ENCODE results near the gene KCNC1.

Gene KCNC1

DNA sequence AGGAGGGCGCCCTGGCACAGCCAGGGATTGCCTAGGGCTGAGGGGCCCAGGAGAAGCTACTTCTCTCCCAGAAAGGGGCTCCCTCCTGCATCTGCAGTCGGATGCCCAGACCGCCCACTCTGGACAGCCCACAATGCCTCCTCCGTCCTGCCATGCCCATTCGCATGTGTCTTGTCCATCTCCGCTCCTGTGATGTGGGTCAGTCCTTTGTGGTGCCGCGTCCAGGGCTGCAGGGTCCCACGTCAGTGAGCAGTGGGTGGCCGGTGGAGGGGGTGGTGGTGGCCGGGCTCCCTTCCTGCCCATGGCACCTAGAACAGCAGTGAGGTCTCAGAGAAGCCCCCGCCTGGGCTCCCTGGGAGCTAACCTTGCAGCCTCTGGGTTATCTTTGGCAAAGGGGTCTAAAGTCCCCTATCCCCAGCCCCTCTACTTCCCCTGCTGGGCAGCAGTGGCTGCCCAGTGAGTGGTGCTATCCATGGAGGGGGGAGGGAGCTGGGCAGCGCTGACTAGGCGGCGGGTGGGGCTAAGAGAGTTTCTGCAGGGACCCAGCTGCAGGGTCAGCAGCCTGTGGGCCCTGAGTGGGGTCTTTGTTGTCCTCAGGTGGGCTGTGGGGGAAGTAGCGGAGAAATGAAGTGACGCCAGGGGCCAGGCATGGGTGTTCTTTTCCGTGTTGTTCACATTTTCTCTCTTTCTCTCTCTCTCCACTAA lies 41.1 kb downstream of the KCNC1 start:
- DNase-seq = no peak

DNA sequence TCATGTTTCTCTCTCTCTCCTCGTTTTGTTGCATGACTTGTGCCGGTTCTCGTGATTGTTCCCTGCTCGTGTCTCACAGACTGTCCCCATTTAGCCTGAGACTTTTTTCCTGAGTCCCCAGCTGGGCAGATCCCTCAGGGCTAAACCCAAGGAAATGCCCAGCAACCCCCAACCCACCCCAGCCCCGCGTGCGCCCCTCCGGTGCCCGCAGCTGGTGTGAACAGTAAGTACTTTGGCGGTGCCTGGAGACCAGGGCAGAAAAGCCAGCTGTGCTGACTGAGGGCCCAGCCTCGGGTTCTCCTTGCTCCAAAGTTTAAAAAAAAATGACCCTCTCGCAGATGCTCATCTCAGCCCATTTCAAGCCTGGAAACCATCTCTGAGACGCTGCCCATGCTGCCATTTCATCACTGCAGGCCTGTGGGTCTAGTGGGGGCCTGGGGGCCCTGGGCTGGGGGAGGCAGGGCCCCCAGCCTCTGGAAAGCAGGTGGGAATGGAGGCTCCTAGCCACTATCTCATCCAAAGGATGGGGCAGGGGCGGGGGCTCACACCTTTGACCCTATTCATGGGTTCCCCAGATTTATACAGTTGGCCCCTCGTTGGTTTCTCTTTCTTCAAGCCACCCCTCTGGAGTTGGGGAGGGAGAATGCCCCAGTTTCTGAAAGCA lies 41.8 kb downstream of the KCNC1 start:
- DNase-seq = no peak

DNA sequence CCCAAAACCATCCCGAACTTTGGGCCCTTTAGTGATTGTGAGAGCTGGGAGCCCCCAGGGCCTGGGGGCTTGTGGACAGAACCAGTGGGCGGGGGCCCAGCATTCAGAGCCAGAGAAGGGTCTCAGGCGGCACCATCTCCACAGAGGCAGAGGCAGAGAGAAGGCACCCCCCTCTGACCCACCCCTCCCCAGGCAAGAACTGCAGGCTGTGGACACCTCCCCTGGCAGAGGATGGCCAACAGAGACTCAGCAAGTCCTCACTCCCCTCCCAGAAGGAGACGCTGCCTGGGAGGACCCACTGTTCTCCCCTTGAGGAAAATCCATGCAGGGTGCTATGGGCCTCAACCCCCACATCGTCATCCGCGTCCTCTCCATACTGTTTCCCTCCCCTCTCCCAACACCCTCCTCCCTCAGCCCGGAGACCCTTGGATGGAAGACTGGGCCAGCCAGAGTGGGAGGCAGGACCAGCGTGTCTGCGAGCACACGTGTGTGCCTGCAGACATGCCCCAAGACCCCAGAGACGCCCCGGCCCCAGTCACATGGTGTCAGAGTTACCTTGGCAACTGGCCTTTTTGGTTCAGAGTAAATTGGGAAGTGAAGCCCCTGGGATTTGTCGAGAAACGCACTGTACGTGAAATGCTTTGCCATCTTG lies 42.6 kb downstream of the KCNC1 start:
- no peak for DNase-seq

DNA sequence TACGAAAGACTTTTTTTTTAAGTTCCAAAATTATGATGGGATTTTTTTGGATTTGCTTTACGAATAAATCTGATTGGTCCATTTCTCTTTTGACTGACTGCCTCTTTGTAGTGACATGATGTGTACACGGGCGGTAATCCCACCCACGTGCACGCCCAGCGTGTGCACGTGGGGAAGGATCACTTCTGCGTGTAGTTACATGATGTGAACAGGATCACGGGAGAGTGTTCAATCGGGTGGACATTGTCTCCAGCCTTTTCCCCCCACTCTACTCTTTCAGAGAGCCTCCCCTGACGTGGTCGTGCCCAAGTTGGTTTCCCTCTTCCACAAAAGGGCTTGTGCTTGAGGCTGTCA lies 43.1 kb downstream of the KCNC1 start:
- DNase-seq = no peak

DNA sequence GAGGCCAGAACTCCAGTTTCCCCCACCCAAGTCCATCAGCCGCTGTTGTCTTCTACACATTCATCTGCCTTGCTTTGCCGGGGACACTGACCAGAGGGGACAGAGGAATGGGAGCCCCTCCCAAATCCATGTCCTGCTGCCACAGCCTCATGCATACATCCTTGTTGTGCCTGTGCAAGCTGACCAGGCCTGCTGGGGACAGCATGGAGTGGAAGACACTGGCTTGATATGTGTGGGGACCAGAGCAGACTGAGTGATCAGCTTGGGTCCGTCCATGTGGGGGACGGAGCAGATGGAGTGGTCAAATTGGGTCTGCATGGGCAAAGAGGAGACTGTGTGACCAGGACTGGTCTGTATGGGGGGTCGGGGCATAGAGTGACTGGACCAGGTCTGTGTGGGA lies 43.8 kb downstream of the KCNC1 start:
- DNase-seq = no peak

DNA sequence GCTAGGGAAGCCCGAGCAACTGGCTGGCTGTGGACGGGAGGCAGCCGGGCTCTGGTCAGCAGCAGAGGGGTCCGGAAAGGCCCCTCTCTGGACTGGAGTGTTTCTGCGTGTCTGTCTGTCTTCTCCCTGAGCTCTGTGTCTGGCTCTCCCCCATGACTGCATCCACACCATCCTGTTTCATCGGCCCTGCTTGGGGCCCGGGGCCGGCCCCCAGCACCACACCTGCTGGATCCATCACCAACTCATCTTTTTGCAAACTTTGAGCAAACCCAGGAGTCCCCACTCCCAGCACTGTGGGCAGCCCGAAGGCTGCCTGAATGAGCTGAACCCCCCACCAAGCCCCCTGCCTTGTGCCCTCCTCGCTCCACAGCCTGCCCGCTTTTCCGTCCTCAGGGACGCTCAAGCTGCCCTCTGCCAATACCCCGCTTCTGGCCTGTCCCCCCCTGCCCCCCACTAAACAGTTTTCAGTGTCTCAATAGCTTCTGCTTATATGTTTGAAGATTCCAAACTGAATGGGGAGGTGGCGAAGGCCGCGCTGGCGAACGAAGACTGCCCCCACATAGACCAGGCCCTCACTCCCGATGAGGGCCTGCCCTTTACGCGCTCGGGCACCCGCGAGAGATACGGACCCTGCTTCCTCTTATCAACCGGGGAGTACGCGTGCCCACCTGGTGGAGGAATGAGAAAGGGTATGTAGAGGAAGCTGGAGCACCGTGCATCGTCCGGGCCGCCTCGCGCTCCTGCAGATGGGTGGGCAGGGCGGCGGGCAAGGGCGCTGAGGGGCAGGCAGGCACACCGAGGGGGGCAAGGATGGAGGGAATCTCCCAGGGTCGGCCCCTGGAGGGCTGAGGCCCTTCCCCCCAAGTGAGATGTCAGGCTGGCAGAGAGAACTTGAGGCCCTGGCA lies 44.6 kb downstream of the KCNC1 start:
- DNase-seq = no peak

DNA sequence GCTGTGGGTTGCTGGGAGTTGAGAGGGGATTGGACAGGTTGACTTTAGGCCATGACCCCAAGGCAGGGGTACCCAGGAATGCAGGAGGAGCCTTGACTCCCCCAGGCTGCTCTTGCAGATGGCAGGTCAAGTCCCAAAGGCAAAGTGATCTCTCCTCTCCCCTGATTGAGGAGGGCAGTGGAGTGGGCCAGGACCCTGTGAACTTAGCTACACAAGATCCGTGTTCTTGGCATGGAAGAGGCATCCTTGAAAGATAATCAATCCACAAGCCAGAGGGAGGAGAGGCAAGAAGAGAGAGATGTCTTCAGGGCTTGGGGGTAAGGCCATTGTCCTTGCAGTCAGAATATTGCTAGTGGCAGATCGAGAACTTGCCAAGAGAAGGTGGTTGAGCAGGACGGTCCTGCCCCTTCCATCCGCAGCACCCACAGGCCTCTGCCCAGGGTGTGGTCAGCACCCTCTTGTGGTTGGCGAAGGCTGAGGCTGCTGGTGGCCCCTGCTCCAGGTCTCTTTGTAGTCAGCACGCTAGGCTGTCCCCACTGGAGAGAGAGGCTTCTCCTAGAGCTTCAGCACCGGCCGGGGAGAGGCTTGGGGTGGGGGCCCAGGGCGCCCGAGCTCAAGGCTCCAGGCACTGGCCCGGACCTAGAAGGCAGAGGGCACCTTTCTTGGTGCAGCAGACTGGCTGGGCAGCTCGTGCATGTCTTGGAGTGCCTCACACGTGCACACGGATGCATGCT lies 45.4 kb downstream of the KCNC1 start:
- DNase-seq = no peak

DNA sequence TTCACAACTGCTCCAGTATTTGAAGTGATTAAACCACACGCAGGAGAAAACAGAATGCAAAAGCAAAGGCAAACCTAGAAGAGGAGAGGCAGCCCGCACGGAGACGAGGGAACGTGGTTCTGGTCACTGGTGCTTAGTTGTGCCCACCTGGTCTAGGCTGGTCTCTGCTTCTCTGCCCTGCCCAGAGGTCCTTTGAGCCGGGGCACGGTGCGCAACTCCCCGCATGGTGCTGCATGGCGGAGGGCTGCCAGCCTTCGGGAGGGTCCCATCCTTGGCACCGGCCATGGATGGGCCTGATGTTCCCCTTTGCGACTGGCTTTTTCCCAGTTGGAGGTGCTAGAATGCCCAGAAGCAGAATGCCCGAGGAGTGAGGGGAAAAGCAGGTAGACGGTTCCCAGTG lies 46.1 kb downstream of the KCNC1 start:
- no peak for DNase-seq

DNA sequence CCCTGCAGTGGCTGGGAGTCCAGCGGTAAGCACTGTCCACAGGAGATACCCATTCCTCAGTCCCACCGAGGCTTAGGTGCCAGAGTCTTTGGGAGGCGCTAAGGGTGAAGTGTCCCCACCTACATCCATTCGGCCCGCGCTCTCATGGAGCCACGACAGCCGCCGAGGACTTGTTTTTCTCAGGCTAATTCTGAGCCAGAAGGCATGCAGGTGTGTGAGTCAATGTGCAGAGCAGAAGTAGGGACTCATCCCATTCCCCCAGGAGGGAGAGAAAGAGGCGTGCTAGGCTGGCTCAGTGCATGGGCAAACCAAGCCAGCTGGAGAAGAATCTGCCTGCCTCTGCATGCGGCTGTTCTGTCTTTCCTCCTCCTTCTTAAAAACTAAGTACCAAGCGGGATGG lies 46.6 kb downstream of the KCNC1 start:
- no peak for DNase-seq

DNA sequence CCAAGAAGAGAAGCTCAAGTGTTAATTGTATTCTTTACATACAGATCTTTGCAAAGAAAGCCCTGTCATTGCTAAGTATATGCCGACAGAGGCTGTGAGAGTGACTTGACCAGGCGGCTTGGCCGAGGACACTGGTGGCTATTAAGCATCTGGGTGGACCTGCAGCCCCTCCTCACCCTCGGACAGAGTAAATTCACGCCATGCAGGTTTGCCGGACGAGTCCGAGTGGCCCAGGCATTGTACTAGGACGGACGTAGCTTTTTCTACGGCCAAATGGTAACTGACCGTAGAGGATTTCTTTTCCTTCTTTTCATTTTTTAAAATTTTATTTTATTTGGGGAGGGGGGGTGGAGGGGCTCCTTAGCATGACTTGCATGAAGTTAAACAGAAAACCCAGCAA lies 47.0 kb downstream of the KCNC1 start:
- no peak for DNase-seq

DNA sequence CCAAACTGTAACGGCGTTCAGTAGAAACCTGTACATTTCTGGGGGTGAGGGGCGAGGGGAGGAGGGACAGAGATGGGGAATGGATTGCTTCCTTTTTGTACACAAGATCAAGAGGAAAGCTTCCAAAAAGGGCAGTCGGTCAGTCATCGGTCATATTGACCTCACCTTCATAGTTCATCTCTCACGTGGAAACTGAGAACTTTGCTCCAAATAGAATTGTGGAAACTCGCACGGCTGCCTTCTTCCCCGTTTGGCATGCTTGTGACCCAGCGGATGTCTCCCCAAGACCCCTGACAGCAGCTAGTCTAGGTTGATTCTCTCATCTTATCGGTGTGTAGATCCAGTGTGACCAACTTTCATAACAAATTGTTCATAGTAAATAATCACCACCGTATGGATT lies 47.6 kb downstream of the KCNC1 start:
- no peak for DNase-seq

DNA sequence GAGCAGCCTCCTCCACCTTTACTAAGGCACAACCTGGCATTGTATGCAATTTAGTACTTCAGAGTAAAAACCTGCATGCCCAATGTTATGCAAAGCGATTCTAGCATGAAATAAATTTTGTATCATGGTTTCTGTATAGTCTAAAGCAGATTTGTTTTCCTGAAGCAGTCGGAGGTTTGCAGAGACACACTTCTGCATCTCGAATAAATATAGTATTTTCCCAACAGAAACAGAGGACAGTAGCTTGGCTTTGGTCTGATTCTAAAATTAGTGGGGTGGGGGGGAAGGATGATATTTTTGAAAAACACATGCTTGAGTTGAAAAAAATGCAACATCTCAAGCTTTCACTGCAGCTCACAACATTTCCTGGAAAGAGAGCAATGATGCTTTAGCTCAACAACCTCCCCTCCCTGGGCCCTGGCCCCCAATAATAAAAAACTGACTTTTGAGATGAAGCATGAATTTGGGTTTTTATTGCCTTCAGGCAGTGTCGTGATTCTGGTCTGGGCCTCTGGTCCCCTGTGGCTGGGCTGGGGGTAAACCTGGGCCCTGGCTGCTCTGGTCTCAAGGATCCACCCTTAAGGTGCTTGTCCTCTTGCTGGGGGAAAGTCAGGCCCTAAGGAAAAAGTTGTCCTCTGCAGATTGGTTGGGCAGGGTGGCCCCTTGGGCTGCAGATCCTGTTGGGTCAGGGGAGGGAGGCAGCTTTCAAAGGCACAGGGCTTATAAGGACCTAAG lies 48.2 kb downstream of the KCNC1 start:
- no peak for DNase-seq

DNA sequence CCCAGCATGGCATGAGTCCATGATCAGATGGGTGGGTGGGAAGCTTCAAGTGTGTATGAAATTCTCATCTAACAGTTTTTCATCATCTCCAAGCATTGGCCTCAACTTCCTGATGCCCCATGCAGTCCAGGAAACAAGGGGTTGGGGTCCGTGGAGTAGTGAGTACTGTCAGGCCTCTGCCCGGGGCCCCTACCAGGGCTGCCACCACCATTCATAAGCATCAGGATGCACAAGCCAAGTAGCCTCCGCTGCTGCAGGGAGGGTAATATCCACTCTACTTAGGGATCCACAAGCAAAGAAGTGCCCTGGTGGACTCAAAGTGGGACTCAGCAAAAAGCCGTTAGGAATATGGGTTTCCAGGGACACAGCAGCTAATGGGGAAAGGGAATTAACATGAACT lies 49.3 kb downstream of the KCNC1 start:
- DNase-seq = no peak

DNA sequence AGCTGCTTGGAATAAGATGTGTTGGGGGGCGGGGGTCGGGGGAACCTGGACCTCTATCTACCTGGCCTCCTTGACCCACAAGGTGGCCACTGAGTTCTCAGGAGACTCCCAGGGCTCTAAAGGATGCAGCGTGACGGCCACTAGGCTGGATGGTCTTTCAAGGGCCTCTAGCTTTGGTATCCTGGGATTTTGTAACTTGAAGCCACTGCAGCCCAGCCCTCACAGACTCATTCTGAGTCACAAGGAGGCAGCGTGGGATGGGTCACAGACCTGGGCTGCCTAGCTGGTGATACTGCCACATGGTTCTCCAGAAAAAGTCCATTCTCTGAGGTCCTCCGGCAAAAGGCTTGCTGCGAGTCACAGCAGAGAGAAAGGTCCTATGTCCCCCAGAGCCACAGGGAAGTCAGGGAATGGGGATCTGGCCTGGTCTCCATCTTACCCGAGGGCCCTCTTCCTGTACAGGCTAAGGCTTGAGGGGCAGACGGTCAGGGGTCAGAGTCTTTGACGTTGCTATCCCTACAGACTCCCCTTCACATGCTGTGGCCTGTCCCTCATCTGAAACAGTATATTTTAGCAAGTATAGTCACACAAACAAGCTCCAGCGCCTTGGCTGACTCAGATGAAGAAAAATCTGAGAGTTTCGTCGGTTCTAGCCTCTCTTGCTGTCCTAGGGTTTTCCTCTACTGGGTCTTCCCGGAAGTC lies 52.4 kb downstream of the KCNC1 start:
- DNase-seq = no peak

DNA sequence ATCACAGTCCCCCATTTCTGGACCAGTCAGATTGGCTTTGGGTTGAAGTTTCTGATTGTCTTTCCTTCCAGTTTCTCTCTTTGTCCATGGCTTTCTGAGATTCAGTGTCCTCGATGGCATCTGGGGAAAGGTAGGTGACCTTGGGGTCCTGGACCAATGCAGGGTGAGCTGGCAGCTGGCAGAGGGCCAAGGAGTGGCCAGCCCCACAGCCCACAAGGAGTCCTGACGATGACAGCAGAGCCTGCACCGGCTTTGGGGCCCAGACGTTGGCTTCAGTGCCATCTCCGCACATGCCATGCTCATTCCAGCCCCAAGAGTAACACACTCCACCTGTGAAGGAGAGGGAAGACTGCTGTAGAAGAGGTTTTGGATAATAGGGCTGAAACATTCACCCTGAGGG lies 53.5 kb downstream of the KCNC1 start:
- no peak for DNase-seq

DNA sequence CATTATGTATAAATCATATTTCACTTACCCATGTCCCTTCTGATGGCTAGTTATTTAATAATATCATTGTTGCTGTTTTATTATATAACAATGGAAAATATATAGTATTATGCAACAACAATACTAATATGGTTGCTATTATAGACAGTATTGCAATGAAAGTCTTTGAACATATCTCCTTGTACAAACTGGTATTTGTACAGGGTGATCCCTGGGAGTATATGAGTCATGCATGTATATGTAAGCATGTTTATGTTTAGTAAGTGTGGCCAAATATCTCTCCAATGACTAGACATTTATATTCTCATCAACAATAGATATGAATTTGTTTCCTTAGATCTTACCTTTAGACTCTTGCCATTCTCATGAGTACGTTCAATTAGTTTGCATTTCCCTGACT lies 55.9 kb downstream of the KCNC1 start:
- DNase-seq = no peak

DNA sequence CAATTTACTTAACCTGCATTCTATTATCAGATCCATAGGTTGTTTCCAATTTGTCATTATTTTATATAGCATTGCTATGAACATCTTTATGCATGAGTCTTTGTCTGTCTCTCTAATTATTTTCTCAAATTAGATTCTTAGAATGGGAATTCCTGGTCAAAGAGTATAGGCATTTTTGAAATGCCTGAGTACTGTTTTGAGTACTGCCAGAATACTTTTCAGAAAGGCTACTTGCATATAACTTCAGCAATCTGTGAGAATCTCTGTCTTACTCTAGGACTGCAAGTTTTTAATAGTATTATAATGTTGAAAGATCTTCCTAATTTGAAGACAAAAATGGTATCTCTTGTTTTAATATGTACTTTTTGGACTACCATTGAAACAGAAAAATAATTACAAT lies 56.6 kb downstream of the KCNC1 start:
- DNase-seq = no peak

DNA sequence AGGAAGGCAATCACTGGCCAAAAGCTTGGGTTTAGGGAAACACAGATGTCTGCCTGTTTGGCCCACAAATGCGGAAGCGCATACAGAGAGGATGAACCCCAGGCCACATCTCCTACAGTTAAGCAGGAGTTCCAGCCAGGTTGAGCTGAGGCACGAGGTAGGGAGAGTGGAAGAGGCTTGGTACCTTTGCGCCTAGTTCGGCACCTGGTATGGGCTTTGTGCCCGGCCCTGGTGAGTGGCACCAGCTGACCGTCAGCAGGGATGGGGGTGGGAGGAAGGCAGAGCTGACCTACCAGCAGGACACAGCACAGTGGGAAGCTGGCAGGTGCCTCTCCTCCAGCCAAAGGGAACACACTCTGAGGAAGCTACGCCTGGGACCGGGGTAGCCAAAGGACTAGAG lies 57.6 kb downstream of the KCNC1 start:
- no peak for DNase-seq

DNA sequence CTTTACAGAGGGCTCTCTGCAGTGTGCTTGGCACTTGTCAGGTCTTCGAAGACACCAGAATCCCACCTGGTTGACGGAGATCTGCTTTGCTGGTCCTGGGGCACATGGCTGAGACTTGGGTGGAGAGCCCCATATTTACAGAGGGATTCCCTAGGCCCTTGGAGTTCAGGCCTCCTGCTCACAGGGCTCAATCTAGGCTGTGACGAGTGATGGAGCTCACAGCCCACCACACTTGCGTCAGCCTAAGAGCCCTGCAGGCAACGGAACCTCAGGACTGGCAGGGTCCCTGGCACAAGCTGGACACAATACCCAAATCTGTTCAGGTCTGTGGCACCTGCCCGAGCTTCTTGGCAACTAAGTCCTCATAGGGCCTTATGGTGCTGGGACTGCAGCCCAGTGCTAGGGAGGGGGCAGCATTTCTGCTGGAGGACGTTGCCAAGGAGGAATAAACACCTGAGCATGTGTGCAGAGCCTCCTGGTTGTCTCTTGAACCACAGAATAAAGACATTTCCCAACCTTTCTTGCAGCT lies 59.1 kb downstream of the KCNC1 start:
- no peak for DNase-seq

DNA sequence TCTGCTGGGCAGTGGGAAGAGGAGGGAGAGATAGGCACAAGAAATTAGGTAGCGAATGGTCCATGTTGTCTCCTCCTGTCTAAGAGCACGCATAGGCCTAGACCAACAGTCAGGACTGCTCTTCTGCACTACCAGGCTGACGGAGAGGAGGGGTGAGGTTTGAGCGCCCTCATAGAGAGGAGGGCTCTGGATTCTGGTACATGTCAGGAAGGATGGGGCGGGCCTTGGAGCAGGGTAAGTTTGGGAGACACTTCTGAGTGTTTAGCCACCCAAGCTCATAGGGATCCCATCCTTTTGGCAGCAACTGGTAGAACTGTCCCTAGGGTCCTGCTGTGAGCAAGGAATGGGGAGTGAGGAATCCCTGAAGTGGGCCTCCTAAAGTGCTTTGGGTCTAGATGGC lies 60.4 kb downstream of the KCNC1 start:
- no peak for DNase-seq

DNA sequence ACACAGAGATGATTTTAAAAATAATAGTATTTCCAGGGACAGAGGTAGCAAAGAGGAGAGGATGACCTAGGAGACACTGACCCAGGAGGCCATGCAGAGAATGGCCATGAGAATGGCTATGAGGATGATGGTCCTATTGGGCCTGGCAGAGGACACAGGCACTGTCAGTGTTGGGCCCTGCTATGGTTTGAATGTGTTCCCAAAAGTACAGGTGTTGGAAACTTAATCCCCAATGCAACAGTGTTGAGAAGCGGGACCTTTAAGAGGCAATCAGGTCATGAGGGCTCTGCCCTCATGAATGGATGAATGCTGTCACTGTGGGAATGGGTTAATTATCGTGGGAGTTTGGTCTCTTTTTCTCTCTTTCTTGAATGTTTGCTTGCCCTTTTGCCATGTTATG lies 61.6 kb downstream of the KCNC1 start:
- no peak for DNase-seq

Data from left hindlimb (tissue), 1 donor.